NCI-H2029 (cell line): ENCODE results near the gene MAPK6.

Source experiments
- DNase-seq: peaks from one replicate; lab custom pipeline; 2025; lab: John Stamatoyannopoulos, UW

Gene MAPK6

GRCh38 chr15:52102463-52102862 lies 83.4 kb downstream of the MAPK6 start:
- DNase-seq = no peak

- no peak for DNase-seq
Observed at GRCh38 chr15:52103217-52104207, 84.5 kb downstream of the MAPK6 start.

DNA sequence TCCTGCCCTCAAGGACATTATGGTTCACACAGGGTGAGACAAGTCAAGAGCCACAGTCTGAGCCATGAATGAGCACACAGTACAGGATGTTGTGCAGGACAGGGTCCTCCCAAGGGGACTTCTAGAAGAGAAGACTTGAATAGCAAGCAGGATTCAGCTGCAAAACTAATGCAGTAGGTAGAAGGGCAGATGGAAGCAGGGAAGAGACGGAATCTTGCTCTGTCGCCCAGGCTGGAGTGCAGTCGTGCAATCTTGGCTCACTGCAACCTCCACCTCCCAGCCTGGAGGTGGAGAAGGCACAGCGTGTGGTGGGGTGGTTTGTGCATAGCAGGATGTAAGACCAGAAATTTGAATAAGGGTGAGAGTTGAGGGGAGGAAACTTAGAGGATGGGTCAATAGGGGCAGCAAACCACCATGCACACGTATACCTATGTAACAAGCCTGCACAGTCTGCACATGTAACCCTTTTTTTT lies 85.5 kb downstream of the MAPK6 start:
- no peak for DNase-seq

- DNase-seq = no peak
Observed at GRCh38 chr15:52105846-52106245, 86.8 kb downstream of the MAPK6 start.

GRCh38 chr15:52106641-52107040 lies 87.6 kb downstream of the MAPK6 start:
- no peak for DNase-seq

GRCh38 chr15:52107238-52107637 lies 88.2 kb downstream of the MAPK6 start:
- DNase-seq = no peak

- no peak for DNase-seq
Observed at GRCh38 chr15:52109559-52110451, 90.8 kb downstream of the MAPK6 start.

- DNase-seq = no peak
Observed at GRCh38 chr15:52111517-52112202, 92.6 kb downstream of the MAPK6 start.

GRCh38 chr15:52112203-52112750 lies 93.3 kb downstream of the MAPK6 start:
- DNase-seq = peak; percentile 3

DNA sequence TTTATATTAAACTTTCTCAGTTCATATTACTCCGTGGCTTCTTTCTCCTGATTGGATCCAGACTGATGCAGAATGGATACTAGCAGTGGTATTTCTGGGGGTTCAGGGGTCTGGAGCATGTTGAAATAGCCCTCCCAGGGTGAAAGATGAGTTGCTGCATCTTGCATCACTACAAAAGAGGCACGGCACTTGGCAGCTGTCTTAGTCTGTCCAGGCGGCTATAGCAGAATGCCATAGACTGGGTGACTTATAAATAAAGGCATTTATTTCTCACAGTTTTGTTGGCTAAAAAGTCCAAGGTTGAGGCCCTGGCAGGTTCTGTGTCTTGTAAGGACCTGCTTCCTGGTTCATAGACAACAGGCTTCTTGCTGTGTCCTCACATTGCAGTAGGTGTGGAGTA lies 94.2 kb downstream of the MAPK6 start:
- DNase-seq = no peak

GRCh38 chr15:52113708-52114107 lies 94.7 kb downstream of the MAPK6 start:
- DNase-seq = no peak

DNA sequence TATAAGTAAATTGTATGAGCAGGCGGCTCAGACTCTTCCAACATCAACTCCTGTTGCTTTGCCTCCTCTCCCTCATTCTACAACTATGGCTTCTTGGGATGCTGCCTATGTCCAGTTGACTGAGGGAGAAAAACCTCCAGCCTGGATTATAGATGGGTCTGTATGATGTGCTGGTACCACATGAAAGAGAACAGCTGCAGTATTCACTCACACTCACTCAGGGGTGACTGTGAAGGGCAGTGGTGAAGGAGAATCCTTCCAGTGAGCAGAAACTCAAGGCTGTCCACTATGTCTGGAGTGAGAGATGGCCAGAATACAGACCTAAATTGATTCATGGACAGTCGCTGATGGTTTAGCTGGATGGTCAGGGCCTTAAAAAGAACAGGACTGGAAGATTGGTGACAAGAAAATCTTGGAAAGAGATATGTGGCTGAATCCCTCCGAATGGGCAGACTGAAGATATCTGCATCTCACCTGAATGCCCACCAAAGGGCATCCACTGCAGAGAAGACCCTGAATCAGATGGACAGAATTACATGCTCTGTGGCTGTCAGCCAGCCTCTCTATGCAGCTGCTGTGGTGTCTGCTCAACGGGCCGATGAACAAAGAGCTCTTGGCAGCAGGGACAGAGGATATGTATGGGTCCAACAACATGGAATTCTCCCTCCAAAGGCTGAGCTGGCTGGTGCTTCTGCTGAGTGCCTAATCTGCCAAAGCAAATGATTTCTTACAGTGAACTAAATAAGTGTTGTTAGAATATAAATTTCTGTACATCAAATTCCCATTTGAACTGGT lies 95.4 kb downstream of the MAPK6 start:
- peak; percentile 8 for DNase-seq

DNA sequence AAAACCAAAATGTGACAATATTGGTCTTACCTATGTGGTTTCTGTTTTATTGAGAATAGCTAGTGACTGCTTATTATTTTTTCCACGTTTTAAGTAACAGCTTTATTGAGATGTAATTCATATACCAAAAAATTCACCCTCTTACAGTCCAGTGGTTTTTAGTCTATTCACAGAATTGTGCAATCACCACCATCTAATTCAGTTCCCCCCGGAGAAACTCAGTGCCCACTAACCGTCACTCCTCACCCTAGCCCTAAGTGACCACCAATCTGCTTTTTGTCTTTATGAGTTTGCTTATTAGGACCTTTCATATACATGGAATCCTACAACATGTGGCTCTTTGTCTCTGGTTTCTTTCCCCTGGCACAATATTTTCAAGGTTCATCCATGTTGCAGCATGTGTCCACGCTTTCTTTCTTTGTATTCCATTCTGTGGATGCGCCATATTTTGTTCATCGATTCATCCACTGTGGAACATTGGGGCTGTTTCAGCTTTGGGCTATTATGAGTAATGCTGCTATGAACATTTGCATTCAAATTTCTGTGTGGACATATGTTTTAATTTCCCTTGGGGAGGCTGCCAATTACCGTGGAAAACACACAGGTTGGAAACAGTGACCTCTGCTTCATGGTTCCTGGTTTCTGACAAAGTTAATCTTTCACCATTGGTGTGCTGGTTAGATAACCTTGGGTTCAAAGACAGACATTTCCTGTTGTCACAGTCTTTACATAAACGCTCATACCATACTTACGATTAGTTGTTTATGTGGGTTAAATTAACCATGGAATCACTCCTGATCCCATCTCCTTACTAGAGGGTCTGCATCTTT lies 96.8 kb downstream of the MAPK6 start:
- DNase-seq = no peak
